ENCODE results near the gene CDKN1A.

Gene CDKN1A

GRCh38 chr6:36678488-36679042 is at the start of gene CDKN1A:
Gene CDKN1A (plus strand): TSS chr6:36678714. CDS start chr6:36684102, 5,388 bp downstream.
- Mint-ChIP-seq H3K27me3 (peaks cover 15% of the 10 kb centered on the region), H3K4me1 (ENCODE audit: low read depth) (peaks cover 56% of the 10 kb centered on the region), H3K4me3 (peak within 1 kb of the TSS; percentile 94), H3K9me3 (no peaks in the 10 kb centered on the region), H3K36me3 (ENCODE audit: low read depth) (peaks cover 23% of the 10 kb centered on the region), H3K27ac (peak within 1 kb of the TSS; percentile 94)
- peak; percentile 83 for DNase-seq

- Mint-ChIP-seq H3K4me3 (no peak overlapping the region), H3K27ac (no peak overlapping the region)
Observed at GRCh38 chr6:36629784-36630183, 48.7 kb upstream of the CDKN1A start.

GRCh38 chr6:36631326-36632011 is 47.0 kb upstream of the CDKN1A start:
- no peaks in the 10 kb centered on the region for H3K27me3 Mint-ChIP-seq
- no peak overlapping the region for H3K4me3 Mint-ChIP-seq
- peaks cover 5% of the 10 kb centered on the region for H3K4me1 Mint-ChIP-seq (ENCODE audit: low read depth)
- no peak for DNase-seq
- no peak overlapping the region for H3K27ac Mint-ChIP-seq
- no peaks in the 10 kb centered on the region for H3K36me3 Mint-ChIP-seq (ENCODE audit: low read depth)
- no peaks in the 10 kb centered on the region for H3K9me3 Mint-ChIP-seq

More at GRCh38 chr6:36629784-36630183, 48.7 kb upstream of the CDKN1A start:
- no peaks in the 10 kb centered on the region for H3K36me3 Mint-ChIP-seq (ENCODE audit: low read depth)
- no peaks in the 10 kb centered on the region for H3K27me3 Mint-ChIP-seq
- H3K4me1 Mint-ChIP-seq (ENCODE audit: low read depth), result peaks cover 5% of the 10 kb centered on the region
- DNase-seq, result no peak
- H3K9me3 Mint-ChIP-seq, result no peaks in the 10 kb centered on the region

- Mint-ChIP-seq H3K27ac (no peak overlapping the region), H3K4me3 (no peak overlapping the region), H3K9me3 (no peaks in the 10 kb centered on the region), H3K36me3 (ENCODE audit: low read depth) (no peaks in the 10 kb centered on the region), H3K27me3 (no peaks in the 10 kb centered on the region), H3K4me1 (ENCODE audit: low read depth) (no peaks in the 10 kb centered on the region)
- DNase-seq, result no peak
Observed at GRCh38 chr6:36633370-36633769, 45.1 kb upstream of the CDKN1A start.

GRCh38 chr6:36633915-36634314 is 44.6 kb upstream of the CDKN1A start:
- H3K4me3 Mint-ChIP-seq, result no peak overlapping the region
- DNase-seq, result no peak
- no peaks in the 10 kb centered on the region for H3K27me3 Mint-ChIP-seq
- no peaks in the 10 kb centered on the region for H3K4me1 Mint-ChIP-seq (ENCODE audit: low read depth)
- no peaks in the 10 kb centered on the region for H3K36me3 Mint-ChIP-seq (ENCODE audit: low read depth)
- H3K27ac Mint-ChIP-seq, result no peak overlapping the region
- H3K9me3 Mint-ChIP-seq, result no peaks in the 10 kb centered on the region

GRCh38 chr6:36634317-36635108 is 44.0 kb upstream of the CDKN1A start:
- no peak for DNase-seq
- Mint-ChIP-seq H3K27ac (no peak overlapping the region), H3K4me1 (ENCODE audit: low read depth) (no peaks in the 10 kb centered on the region), H3K36me3 (ENCODE audit: low read depth) (no peaks in the 10 kb centered on the region), H3K27me3 (no peaks in the 10 kb centered on the region), H3K9me3 (no peaks in the 10 kb centered on the region), H3K4me3 (no peak overlapping the region)

- Mint-ChIP-seq H3K9me3 (no peaks in the 10 kb centered on the region), H3K36me3 (ENCODE audit: low read depth) (no peaks in the 10 kb centered on the region), H3K4me3 (no peak overlapping the region), H3K27ac (no peak overlapping the region), H3K27me3 (no peaks in the 10 kb centered on the region), H3K4me1 (ENCODE audit: low read depth) (no peaks in the 10 kb centered on the region)
- DNase-seq, result no peak
Observed at GRCh38 chr6:36636283-36636682, 42.2 kb upstream of the CDKN1A start.

- H3K27ac Mint-ChIP-seq, result no peak overlapping the region
- DNase-seq, result no peak
- H3K9me3 Mint-ChIP-seq, result no peaks in the 10 kb centered on the region
- no peaks in the 10 kb centered on the region for H3K27me3 Mint-ChIP-seq
- H3K36me3 Mint-ChIP-seq (ENCODE audit: low read depth), result no peaks in the 10 kb centered on the region
- H3K4me1 Mint-ChIP-seq (ENCODE audit: low read depth), result no peaks in the 10 kb centered on the region
- H3K4me3 Mint-ChIP-seq, result no peak overlapping the region
Observed at GRCh38 chr6:36636687-36637418, 41.7 kb upstream of the CDKN1A start.

GRCh38 chr6:36638579-36638978 is 39.9 kb upstream of the CDKN1A start:
- no peak overlapping the region for H3K27ac Mint-ChIP-seq
- H3K4me1 Mint-ChIP-seq (ENCODE audit: low read depth), result no peaks in the 10 kb centered on the region
- no peak overlapping the region for H3K4me3 Mint-ChIP-seq
- no peak for DNase-seq
- H3K27me3 Mint-ChIP-seq, result no peaks in the 10 kb centered on the region
- H3K9me3 Mint-ChIP-seq, result no peaks in the 10 kb centered on the region
- H3K36me3 Mint-ChIP-seq (ENCODE audit: low read depth), result no peaks in the 10 kb centered on the region

- Mint-ChIP-seq H3K4me1 (ENCODE audit: low read depth) (no peaks in the 10 kb centered on the region), H3K9me3 (no peaks in the 10 kb centered on the region), H3K27me3 (no peaks in the 10 kb centered on the region), H3K36me3 (ENCODE audit: low read depth) (no peaks in the 10 kb centered on the region), H3K4me3 (no peak overlapping the region), H3K27ac (no peak overlapping the region)
- DNase-seq, result no peak
Observed at GRCh38 chr6:36639171-36639808, 39.2 kb upstream of the CDKN1A start.

- no peaks in the 10 kb centered on the region for H3K36me3 Mint-ChIP-seq (ENCODE audit: low read depth)
- peak overlapping the region; percentile 37 for H3K27ac Mint-ChIP-seq
- H3K4me1 Mint-ChIP-seq (ENCODE audit: low read depth), result no peaks in the 10 kb centered on the region
- H3K27me3 Mint-ChIP-seq, result no peaks in the 10 kb centered on the region
- H3K9me3 Mint-ChIP-seq, result no peaks in the 10 kb centered on the region
- no peak for DNase-seq
- no peak overlapping the region for H3K4me3 Mint-ChIP-seq
Observed at GRCh38 chr6:36641543-36641942, 37.0 kb upstream of the CDKN1A start.

GRCh38 chr6:36642913-36643817 is 35.3 kb upstream of the CDKN1A start:
- Mint-ChIP-seq H3K4me1 (ENCODE audit: low read depth) (no peaks in the 10 kb centered on the region), H3K36me3 (ENCODE audit: low read depth) (no peaks in the 10 kb centered on the region), H3K27ac (no peak overlapping the region), H3K4me3 (no peak overlapping the region), H3K9me3 (no peaks in the 10 kb centered on the region), H3K27me3 (no peaks in the 10 kb centered on the region)
- DNase-seq, result no peak

- Mint-ChIP-seq H3K36me3 (ENCODE audit: low read depth) (no peaks in the 10 kb centered on the region), H3K4me1 (ENCODE audit: low read depth) (no peaks in the 10 kb centered on the region), H3K27ac (no peak overlapping the region), H3K9me3 (no peaks in the 10 kb centered on the region), H3K4me3 (no peak overlapping the region), H3K27me3 (no peaks in the 10 kb centered on the region)
- no peak for DNase-seq
Observed at GRCh38 chr6:36643977-36644376, 34.5 kb upstream of the CDKN1A start.

All from activated T-cell treated with anti-CD3 and anti-CD28 coated beads, Interleukin-2, amount 50 U/mL, for 24 hours (primary cell).